SIG-M5 treated with dmso at 0.1 percent for 504 hours (cell line): ENCODE measurements around the gene RNU1-2.
"Not testable (repeated sequence)": the region's sequence is repeated elsewhere in the genome, so short reads cannot be mapped to it uniquely, and the experiment has no call there.

Source experiments
- DNase-seq: peaks from one replicate; lab custom pipeline; 2025; ENCODE audit not compliant: unreplicated experiment; lab: John Stamatoyannopoulos, UW

Gene RNU1-2

GRCh38 chr1:16895598-16896315 lies at the start of gene RNU1-2:
RNU1-2 (plus strand) TSS chr1:16895980.
- peak; percentile 98 for DNase-seq

- not testable (repeated sequence) for DNase-seq
These were observed 39.6 kb upstream of the RNU1-2 start for GRCh38 chr1:16856201-16856600.

- not testable (repeated sequence) for DNase-seq
These were observed 36.4 kb upstream of the RNU1-2 start for GRCh38 chr1:16859167-16860041.

DNA sequence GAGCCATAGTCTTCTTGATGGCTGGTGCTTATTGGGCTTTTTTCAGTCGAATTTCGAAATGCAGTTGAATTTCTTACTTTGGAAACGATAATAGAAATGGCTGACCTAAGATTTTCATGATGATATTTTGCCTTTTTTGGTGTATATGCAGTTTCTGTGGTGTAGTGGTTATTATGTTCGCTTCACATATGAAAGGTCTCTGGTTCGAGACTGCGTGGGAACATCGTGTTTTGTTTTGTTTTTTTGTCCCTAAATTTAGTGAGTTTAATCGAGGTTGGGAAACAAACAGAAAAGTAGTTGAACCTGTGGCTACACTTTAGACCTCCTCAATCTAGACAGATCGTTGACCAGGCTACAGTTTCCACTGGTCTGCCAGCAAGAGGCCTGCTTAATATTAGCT lies 35.7 kb upstream of the RNU1-2 start:
- not testable (repeated sequence) for DNase-seq

- DNase-seq: not testable (repeated sequence)
These were observed 33.9 kb upstream of the RNU1-2 start for GRCh38 chr1:16861832-16862245.

DNA sequence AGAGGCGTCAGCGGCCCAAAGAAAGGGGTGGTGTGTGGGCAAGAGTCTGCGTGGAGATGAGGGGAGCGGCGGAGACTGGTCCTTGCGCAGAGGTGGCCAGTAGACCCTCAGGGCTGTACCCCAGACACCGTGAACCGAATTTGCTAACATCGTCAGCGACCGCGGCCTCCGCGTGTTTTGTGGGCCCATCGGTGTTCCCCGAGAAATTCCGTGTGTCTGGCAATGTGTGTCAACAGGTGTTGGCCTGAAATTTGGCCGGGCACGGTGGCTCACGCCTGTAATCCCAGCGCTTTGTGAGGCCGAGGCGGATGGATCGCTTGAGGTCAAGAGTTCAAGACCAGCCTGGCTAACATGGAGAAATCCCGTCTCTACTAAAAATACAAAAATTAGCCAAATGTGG lies 33.4 kb upstream of the RNU1-2 start:
- DNase-seq: not testable (repeated sequence)

- DNase-seq: not testable (repeated sequence)
These were observed 32.8 kb upstream of the RNU1-2 start for GRCh38 chr1:16863024-16863423.

GRCh38 chr1:16866926-16867707 lies 28.7 kb upstream of the RNU1-2 start:
- DNase-seq: peak; percentile 36

- not testable (repeated sequence) for DNase-seq
These were observed 27.0 kb upstream of the RNU1-2 start for GRCh38 chr1:16868787-16869186.

- DNase-seq: not testable (repeated sequence)
These were observed 25.8 kb upstream of the RNU1-2 start for GRCh38 chr1:16869996-16870395.

DNA sequence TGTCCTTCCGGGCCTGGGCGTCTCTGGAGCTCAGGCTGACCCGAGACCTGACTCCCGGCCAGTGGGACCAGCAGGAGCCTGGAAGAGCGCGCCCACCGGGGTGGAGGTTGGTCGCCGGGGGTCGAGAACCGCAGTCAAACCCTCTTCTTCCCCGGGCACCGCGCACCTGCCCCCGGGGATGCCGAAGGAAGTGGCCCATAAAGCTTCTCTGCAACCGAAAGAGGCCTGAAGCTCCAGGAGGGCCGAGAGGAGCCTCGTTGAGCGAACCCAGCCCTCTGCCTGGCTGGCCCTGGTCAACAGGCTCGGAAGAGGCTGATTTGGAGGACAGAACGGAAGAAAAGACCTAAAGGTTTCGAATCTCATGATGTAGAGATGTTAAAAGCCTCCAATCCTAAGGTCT lies 24.6 kb upstream of the RNU1-2 start:
- DNase-seq: not testable (repeated sequence)

DNA sequence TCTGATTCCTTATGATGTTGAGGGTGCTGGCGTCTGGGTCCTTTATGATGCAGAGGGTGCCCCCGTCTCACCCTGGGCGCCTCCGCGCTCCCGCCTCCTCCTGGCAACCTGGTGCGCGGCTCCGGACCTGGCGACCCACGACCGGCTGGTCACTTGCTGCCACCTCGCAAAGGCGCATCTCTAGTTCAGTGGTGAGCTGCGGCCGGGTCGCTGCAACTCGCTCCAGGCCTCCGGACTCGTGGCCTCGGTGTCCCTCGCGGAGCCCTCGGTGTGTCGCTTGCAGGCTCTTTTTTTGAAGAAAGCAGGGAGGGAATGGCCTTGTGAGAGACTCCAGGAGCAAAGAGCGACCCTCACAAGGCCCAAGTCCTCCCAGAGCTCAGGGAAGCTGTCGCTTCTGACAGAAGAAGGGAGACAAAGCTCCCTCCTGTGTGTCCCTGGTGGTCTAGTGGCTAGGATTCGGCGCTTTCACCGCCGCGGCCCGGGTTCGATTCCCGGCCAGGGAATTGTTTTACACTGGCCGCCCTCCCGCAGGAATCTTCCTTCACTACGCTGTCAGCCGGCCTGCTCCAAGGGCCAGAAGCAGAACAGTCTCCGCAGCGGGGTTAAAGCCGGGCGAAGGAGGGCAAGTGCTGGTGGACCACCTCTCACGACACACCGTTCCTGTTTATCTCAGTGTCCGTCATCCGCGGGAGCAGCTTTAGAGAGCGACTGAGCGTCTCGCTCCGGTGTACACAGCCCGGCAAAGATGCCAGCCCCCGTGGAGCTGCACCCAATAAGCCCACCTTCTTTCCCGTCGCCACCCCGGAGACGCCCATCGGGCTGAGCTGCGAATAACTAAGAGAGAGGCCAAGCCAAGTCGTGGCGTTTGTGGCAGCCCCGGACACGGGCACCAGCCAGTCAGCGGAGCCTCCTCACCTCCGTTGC lies 23.4 kb upstream of the RNU1-2 start:
- DNase-seq: not testable (repeated sequence)

- DNase-seq: not testable (repeated sequence)
These were observed 22.5 kb upstream of the RNU1-2 start for GRCh38 chr1:16873076-16873879.

GRCh38 chr1:16874968-16875765 lies 20.6 kb upstream of the RNU1-2 start:
- DNase-seq: not testable (repeated sequence)

GRCh38 chr1:16881742-16882141 lies 14.0 kb upstream of the RNU1-2 start:
- not testable (repeated sequence) for DNase-seq

DNA sequence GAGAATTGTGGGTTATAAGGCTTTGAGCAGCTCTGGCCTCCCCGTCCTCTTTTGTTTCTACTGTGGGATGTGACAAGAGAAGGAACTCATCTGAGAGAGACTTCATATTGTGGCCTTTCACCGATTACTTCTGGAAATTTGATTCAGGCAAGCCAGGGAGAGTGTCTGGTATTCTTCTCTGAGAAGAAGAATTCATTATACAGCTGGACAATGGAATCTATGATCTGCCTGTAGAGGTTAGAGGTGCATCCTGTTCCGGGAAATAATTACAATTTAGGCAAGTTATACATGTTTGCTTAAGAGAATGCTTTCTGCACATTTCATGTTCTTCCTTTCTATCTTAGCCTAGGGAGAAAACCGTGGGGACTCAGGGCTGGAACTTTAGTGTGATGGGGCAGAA lies 12.8 kb upstream of the RNU1-2 start:
- DNase-seq: no peak

DNA sequence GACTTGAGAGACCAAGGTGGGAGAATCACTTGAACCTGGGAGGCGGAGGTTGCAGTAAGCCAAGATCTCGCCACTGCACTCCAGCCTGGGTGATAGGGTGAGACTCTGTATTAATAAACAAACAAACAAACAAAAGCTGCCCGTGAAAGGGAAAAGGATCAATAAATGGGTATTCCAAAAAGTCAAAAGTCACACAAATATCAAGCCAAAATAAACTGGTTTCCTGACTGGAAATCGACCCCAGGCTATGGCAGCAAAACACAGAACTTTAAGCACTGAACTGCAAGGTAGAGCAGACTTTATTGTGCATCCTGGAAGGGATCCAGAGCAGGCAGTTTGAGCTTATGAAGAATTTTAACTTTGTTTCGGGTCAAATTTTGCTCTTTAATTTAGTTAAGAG lies 11.3 kb upstream of the RNU1-2 start:
- DNase-seq: not testable (repeated sequence)

GRCh38 chr1:16886860-16887605 lies 8.7 kb upstream of the RNU1-2 start:
- DNase-seq: no peak
